Stimulated activated CD4-positive, alpha-beta T cell treated with anti-CD3 and anti-CD28 coated beads, Interleukin-4, amount 100 ng/mL, for 48 hours (primary cell): ENCODE data around the gene APBB1.
A peak's percentile ranks its signal among the peaks of the same experiment; 100 is the strongest.

ENCODE experiments used
- DNase-seq, 2 donors: peaks; one replicate each; pipeline ENCODE4 v3.0.0-alpha.2; 2020; ENCODE audit warnings: low read depth in 2 of 2

The APBB1 gene

GRCh38 chr11:6391537-6392134 is 27.3 kb downstream of the APBB1 start:
- no peak for DNase-seq

DNA sequence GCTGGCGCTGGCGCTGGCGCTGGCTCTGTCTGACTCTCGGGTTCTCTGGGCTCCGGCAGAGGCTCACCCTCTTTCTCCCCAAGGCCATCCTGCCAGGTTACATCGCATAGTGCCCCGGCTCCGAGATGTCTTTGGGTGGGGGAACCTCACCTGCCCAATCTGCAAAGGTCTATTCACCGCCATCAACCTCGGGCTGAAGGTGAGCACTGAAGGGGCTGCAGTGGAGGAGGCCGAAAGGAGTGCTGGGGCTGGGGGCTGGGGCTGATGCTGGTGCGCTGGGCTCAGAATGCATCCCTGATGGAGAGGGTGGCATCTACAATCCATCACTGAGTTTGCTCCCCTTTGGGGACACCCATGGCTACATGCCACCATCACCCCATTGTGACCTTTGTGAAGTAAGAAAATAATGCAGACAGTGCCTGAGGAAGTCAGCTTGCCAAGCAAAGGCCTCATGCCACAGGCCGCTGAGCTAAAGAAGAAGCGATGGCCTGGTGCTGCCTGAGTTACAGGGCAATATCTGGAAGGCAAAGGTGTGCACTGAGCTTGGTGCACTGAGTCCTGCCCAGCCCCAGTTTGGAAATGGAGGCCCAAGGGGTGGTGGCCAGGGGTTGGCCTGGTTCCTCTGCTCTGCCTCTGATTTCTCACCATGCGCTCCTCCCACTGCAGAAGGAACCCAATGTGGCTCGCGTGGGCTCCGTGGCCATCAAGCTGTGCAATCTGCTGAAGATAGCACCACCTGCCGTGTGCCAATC is 28.0 kb downstream of the APBB1 start:
- no peak for DNase-seq

GRCh38 chr11:6389905-6390717 is 28.8 kb downstream of the APBB1 start, which contains the start of gene SMPD1:
Gene SMPD1, plus strand, starts transcription at chr11:6390474. Its CDS starts 125 bp downstream, at chr11:6390599.
- peak; percentile 87 to 90 for DNase-seq

DNA sequence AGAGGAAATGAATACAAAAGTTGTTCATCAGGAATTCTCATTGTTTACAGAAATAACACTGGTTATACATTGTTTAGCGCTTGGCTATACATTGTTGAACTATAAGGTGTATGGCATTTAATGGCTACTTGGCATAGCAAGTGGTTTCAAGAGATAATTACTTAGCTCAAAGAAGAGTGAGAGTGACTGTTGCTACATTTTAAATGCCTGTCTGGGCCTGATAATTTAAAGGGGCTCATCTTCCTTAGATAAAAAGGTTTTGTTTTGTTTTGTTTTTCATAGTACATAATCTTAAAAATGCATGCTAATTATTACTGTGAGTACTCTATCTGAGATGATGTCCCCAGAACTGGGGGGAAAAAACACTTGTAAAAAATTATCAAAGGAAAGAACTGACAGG is 30.1 kb downstream of the APBB1 start:
- no peak for DNase-seq

DNA sequence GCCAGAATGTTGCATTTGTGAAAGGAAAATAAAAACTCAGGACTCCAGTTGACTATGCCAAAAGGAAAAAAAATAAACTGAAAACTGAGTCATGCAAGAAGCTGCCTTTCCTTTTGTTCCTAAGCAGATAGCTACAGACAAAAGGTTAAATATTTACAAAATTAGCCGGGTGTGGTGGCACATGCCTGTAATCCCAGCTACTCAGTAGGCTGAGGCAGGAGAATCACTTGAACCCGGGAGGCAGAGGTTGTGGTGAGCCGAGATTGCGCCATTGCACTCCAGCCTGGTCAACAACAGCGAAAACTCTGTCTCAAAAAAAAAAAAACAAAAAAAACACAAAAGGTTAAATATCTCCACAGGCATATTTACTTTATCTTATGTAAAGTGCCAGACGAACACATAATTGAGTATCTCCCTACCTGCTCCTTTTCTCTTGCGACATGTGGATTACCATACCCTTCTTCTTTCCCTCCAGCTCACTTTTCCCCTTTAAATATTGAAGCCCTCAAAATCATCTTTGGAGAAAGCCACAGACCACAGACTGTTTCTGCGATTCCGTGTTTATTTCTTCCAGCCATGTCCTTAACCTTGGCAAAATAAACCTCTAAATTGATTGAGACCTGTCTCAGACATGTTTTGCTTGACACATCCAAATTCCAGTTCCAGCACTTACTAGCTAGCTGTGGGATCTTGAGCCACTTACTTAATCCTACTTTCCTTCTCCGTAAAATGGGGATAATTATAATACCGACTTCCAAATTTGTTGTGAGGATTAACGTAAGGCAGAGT is 30.9 kb downstream of the APBB1 start:
- DNase-seq, result no peak

DNA sequence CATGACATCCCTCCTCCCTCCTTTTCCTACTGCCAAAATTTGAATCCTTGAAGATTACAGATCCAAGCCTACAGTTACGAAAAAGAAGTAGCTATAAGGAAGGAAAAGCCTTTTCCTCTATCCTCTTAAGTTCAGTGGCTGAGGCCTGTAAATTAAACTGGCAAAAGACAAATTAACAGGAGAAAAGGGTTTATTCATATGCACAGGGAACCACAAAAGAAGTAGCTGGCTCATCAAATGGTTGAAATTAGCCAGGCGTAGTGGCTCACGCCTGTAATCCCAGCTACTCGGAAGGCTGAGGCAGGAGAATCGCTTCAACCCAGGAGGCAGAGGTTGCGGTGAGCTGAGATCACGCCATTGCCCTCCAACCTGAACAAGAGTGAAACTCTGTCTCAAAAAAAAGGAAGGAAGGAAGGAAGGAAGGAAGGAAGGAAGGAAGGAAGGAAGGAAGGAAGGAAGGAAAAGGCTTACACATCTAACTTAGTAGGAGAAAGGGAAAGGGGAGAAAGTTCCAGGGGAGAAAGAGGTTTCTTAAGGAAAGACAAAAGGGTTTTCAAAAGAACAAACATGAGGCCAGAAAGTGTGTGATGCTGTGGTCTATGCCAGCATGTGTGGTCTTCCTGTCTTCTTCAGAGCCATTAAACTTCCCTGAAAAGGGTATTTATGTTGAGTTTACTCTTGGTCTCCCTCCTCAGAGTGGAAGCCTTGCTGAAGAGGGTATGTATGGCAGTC is 33.7 kb downstream of the APBB1 start:
- DNase-seq, result no peak

GRCh38 chr11:6378640-6378989 is 40.3 kb downstream of the APBB1 start:
- DNase-seq, result no peak

DNA sequence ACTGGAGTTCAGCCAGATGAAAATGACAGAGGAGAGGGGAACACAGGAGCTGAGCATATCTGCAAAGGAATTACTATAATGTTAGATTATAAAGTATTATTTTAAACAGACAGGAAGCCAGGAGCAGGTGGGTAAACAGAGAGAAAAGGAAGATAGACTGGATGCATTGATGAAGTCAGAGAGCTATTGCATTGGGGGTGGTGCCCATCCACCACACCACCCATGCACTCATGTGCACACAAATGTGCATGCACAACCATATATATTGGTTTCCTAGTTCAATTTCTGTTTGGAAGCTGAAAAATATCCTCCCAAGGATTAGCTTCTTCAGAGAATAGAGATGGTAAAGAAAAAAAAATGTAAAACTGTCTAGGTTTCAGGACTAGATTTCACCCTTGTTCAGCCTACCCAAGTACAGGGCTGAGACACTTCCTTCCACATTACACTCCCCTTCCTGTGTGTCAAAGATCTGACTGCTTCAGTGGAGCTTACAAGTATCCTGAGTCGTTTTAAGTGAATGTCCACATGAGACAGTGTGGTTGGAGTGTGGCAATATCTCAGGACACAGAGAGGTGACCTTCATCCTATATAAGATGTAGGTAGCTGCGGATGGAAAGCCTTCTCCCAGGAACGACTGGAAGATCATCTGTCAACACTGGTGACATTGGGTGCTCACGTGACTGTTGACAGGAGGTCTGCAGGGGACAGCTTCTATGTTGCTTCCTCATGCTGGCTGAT is 40.8 kb downstream of the APBB1 start:
- no peak for DNase-seq

DNA sequence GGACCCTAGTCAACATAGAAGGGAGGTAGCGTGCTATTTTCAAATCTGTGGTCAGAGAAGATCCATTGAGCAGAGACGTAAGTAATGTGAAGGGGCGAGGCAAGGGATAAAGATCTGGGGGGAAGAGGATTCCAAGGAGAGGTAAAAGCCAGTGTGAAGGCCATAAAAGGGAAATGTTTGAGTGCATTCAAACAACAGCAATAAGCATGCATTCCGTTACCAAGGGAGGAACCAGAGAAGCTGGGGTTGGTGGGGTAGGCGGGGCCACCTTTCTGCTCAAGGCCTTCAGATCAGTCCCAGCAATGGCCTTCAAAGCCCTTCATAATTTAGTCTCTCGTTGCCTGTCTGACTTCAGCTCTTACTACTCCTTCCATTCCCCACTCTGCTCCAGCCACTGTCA is 47.1 kb downstream of the APBB1 start:
- DNase-seq, result no peak

- DNase-seq, result no peak
Observed at GRCh38 chr11:6365659-6366058, 53.2 kb downstream of the APBB1 start.

GRCh38 chr11:6362873-6363678 is 55.8 kb downstream of the APBB1 start:
- peak; percentile 62 to 69 for DNase-seq

GRCh38 chr11:6362185-6362872 is 56.6 kb downstream of the APBB1 start:
- no peak for DNase-seq

GRCh38 chr11:6360183-6360582 is 58.7 kb downstream of the APBB1 start:
- no peak for DNase-seq

DNA sequence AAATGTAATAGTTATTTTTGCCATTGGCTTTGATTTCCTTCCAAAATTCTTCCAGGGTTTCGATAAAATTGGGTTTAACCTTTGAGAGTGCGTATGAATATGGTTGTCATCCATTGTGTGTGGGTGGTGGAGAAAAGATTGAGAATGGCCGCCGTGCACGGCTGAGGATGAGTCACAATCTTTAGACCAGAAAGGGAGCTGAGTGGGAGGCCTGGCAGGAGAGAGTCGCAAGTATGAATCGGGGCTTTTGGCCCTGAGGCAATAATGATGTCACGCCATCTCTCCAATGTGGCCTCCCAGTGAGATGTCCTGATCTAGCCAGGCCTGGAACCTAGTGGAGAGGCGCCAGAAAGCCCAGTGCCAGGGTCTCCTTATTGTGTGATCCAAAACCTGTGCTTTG is 61.7 kb downstream of the APBB1 start:
- peak; percentile 43 to 55 for DNase-seq

DNA sequence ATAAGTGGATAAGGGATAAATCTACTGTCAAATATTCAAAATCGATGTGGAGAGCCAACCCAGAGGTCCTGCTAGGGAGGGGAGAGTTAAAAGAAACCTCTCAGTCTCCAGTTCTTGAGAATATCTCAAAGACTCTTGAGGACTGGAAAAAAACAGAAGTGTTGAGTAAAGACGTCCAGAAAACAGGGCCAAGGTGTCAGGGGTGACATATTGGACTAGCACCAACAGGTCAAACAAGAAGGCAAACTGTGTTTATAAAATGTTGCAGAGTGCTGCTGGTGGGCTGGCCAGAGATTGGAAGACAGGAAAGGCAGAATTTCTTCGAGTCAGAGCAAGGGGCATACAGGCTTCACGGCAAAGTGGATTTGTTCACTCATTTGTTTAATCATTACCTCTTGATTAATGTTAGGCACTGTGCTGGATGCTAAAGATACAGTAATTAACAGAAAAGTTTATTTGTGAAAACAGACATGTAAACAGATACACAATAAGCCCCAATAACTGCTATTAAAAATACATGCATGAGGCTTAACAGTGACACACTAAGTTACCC is 62.3 kb downstream of the APBB1 start:
- no peak for DNase-seq

- no peak for DNase-seq
Observed at GRCh38 chr11:6354651-6355485, 64.0 kb downstream of the APBB1 start.

- peak; percentile 33 to 51 for DNase-seq
Observed at GRCh38 chr11:6353367-6353987, 65.4 kb downstream of the APBB1 start.
